HCT116 (cell line): ENCODE measurements around the gene ZNHIT6. TPM values are rescaled to one million over a fixed set of nuclear protein-coding genes. Genes with fewer than 3 reads are reported as not detected.

Experiments used
- ATAC-seq: fragments of 200-7000 bp; cut with Tn5 transposase; 2 replicates; pipeline ENCODE4 v1.9.1; 2020; ENCODE audit warnings: mild to moderate bottlenecking, moderate library complexity
- BruUV-seq: library from RNA; stranded (reverse); fragments of 400-500 nt; replicated peaks from 2 replicates; lab custom pipeline; 2021; lab: Mats Ljungman, UMichigan
- CTCF ChIA-PET: fragments of 300-600 bp; sonication (Branson Sonifier 250); formaldehyde crosslinking; loops from one replicate; lab custom pipeline; 2021; ENCODE audit warnings: antibody characterized with exemption; lab: Charles Lee
- POLR2A ChIA-PET: fragments of 300-600, 350-600 bp; sonication (Branson Sonifier 250); formaldehyde crosslinking; loops from one replicate; lab custom pipeline; 2021; ENCODE audit warnings: antibody characterized with exemption; lab: Charles Lee
- RAD21 ChIA-PET, 2 experiments: fragments of 300-600 bp; sonication (Branson Sonifier 250); formaldehyde crosslinking; loops; one replicate each; lab custom pipeline; 2023; ENCODE audit warnings: low total read pairs in 2 of 2; ENCODE audit not compliant: uncharacterized antibody in 2 of 2, unreplicated experiment in 2 of 2, low non-redundant PET in 1 of 2; lab: Charles Lee
- DNase-seq: peaks from one replicate; pipeline ENCODE4 v3.0.0-alpha.2; 2010; ENCODE audit warnings: low read depth, low spot score
- H2AFZ ChIP-seq: fragments of 200-600 bp; shearing (Covaris generic), sonication (generic); 2 replicates; pipeline ENCODE4 v1.6.1; 2017; ENCODE audit warnings: low read depth, mixed run types, mixed read lengths, antibody characterized with exemption, low read length; ENCODE audit not compliant: poor library complexity, severe bottlenecking
- H3K27ac ChIP-seq: 2 replicates; pipeline ENCODE4 v1.5.1; 2012; ENCODE audit warnings: low read depth, low read length
- H3K27me3 ChIP-seq: fragments of 200-600 bp; sonication (generic); 2 replicates; pipeline ENCODE4 v1.6.1; 2016; ENCODE audit warnings: mixed run types, low read length, mixed read lengths; ENCODE audit not compliant: insufficient read depth
- H3K36me3 ChIP-seq, 2 experiments: fragments of 200-500 bp in 1 of 2; fragments of 200-600 bp in 1 of 2; sonication (Bioruptor generic) in 1 of 2; sonication (generic) in 1 of 2; 2 replicates each; pipeline versions ENCODE4 v1.5.1 to v1.6.1; 2014 to 2016; ENCODE audit warnings: low read length in 2 of 2, inconsistent platforms in 1 of 2, mixed read lengths in 1 of 2, mixed run types in 1 of 2; ENCODE audit not compliant: insufficient read depth in 2 of 2, control insufficient read depth in 1 of 2
- H3K4me1 ChIP-seq, 2 experiments: fragments of 200-600 bp in 1 of 2; sonication (generic) in 1 of 2; 2 replicates each; pipeline versions ENCODE4 v1.5.1 to v1.6.1; 2012 to 2017; ENCODE audit warnings: low read length in 2 of 2, inconsistent platforms in 1 of 2, mild to moderate bottlenecking in 1 of 2, mixed read lengths in 1 of 2, mixed run types in 1 of 2, moderate library complexity in 1 of 2; ENCODE audit not compliant: insufficient read depth in 2 of 2, control insufficient read depth in 1 of 2
- H3K4me2 ChIP-seq: fragments of 200-600 bp; sonication (generic); 2 replicates; pipeline ENCODE4 v1.6.1; 2017; ENCODE audit warnings: mixed run types, low read length, mixed read lengths
- H3K4me3 ChIP-seq, 2 experiments: fragments of 200-600 bp in 1 of 2; sonication (generic) in 1 of 2; replicated peaks in 1 of 2; 2 replicates each; pipeline ENCODE4 v1.5.1; 2011 to 2016; ENCODE audit warnings: low read length in 2 of 2, control low read depth in 1 of 2, low read depth in 1 of 2, mild to moderate bottlenecking in 1 of 2, mixed read lengths in 1 of 2, mixed run types in 1 of 2
- H3K79me2 ChIP-seq: fragments of 200-600 bp; sonication (generic); 2 replicates; pipeline ENCODE4 v1.6.1; 2017; ENCODE audit warnings: mild to moderate bottlenecking, mixed run types, low read length, moderate library complexity, mixed read lengths; ENCODE audit not compliant: insufficient read depth
- H3K9ac ChIP-seq: fragments of 200-600 bp; sonication (generic); 2 replicates; pipeline ENCODE4 v1.6.1; 2016; ENCODE audit warnings: low read length, mixed read lengths
- H3K9me2 ChIP-seq: fragments of 200-600 bp; sonication (generic), shearing (Covaris generic); 2 replicates; pipeline ENCODE4 v1.6.1; 2017; ENCODE audit warnings: mixed run types, mild to moderate bottlenecking, moderate library complexity; ENCODE audit not compliant: insufficient read depth
- H3K9me3 ChIP-seq, 2 experiments: fragments of 200-500 bp in 1 of 2; fragments of 200-600 bp in 1 of 2; sonication (Bioruptor generic) in 1 of 2; sonication (generic) in 1 of 2; 2 replicates each; pipeline ENCODE4 v1.6.1; 2014 to 2017; ENCODE audit warnings: low read length in 2 of 2, mixed read lengths in 2 of 2, inconsistent platforms in 1 of 2, low read depth in 1 of 2, mild to moderate bottlenecking in 1 of 2, mixed run types in 1 of 2, moderate library complexity in 1 of 2; ENCODE audit not compliant: control insufficient read depth in 1 of 2, insufficient read depth in 1 of 2
- H4K20me1 ChIP-seq: fragments of 200-600 bp; sonication (generic), shearing (Covaris generic); 2 replicates; pipeline ENCODE4 v1.6.1; 2017; ENCODE audit warnings: mixed run types, mild to moderate bottlenecking, moderate library complexity; ENCODE audit not compliant: insufficient read depth
- JUND ChIP-seq: IDR thresholded peaks from 2 replicates; pipeline ENCODE4 v1.6.1; 2012
- POLR2A ChIP-seq: IDR thresholded peaks from 2 replicates; pipeline ENCODE4 v1.7.0; 2011; ENCODE audit warnings: borderline replicate concordance; ENCODE audit not compliant: insufficient read depth, insufficient read length; ENCODE audit errors: extremely low read depth
- POLR2AphosphoS5 ChIP-seq: IDR thresholded peaks from 2 replicates; pipeline ENCODE4 v1.6.1; 2011; ENCODE audit warnings: mild to moderate bottlenecking, low read depth, low read length, moderate library complexity
- REST ChIP-seq: IDR thresholded peaks from 2 replicates; pipeline ENCODE4 v1.6.1; 2012; ENCODE audit warnings: low read depth
- SIN3A ChIP-seq: IDR thresholded peaks from 2 replicates; pipeline ENCODE4 v1.6.1; 2012; ENCODE audit warnings: low read depth
- SRF ChIP-seq: IDR thresholded peaks from 2 replicates; pipeline ENCODE4 v1.6.1; 2012; ENCODE audit warnings: low read depth
- TCF7L2 ChIP-seq: IDR thresholded peaks from 2 replicates; pipeline ENCODE4 v1.7.0; 2011; ENCODE audit warnings: borderline replicate concordance, inconsistent platforms; ENCODE audit not compliant: insufficient read depth, insufficient read length; ENCODE audit errors: extremely low read depth
- YY1 ChIP-seq: IDR thresholded peaks from 2 replicates; pipeline ENCODE4 v1.6.1; 2011; ENCODE audit warnings: low read length, low read depth, moderate library complexity, mild to moderate bottlenecking; ENCODE audit not compliant: insufficient replicate concordance; ENCODE audit errors: extremely low read depth
- intact Hi-C: fragments of 100-400 bp; cut with micrococcal nuclease; formaldehyde crosslinking; loops from 2 replicates; pipeline ENCODE4 v1.10.0; 2022
- total RNA-seq: library from RNA; stranded (reverse); gene quantifications from one replicate; pipeline ENCODE4 v1.2.1, GENCODE V29; 2021; ENCODE audit not compliant: unreplicated experiment
- TF ChIP-seq, protein P1 (sequence below), 3 experiments: fragments of 200-600 bp in 1 of 3; sonication (generic) in 1 of 3; IDR thresholded peaks in 2 of 3; conservative IDR thresholded peaks in 1 of 3; 2 replicates each; pipeline ENCODE4 v1.5.1; 2012 to 2017; ENCODE audit warnings: low read depth in 2 of 3, low read length in 2 of 3, antibody characterized with exemption in 1 of 3, borderline replicate concordance in 1 of 3, control low read depth in 1 of 3, mild to moderate bottlenecking in 1 of 3, mixed read lengths in 1 of 3, mixed run types in 1 of 3, moderate library complexity in 1 of 3; ENCODE audit not compliant: insufficient read depth in 1 of 3
- TF ChIP-seq, protein P2 (sequence below): IDR thresholded peaks from 2 replicates; pipeline ENCODE4 v1.6.1; 2012

Gene ZNHIT6
- total RNA-seq, 1 experiment from 2014 or later, result 18.4 TPM

GRCh38 chr1:85689775-85690404 lies 18.3 kb downstream of the ZNHIT6 start:
- Histone ChIP-seq H3K36me3 (peaks cover 0 to 7% of the 10 kb centered on the region in 2 experiments; a peak in 1 of 4 replicates), H3K4me1 (no peaks in the 10 kb centered on the region), H2AFZ (no peak overlapping the region), H3K27ac (no peak overlapping the region), H3K79me2 (peaks cover 60% of the 10 kb centered on the region), H3K4me3 (no peak overlapping the region), H3K9ac (no peak overlapping the region), H3K27me3 (no peaks in the 10 kb centered on the region), H3K9me2 (peaks cover 3% of the 10 kb centered on the region; the same call in 1 of the 2 replicates), H3K9me3 (no peaks in the 10 kb centered on the region), H3K4me2 (no peak overlapping the region)
- no TSS peak for BruUV-seq
- POLR2A ChIA-PET, result no interaction called here
- DNase-seq, result no peak
- CTCF ChIA-PET, result no interaction called here
- TF ChIP-seq, protein P1, sequence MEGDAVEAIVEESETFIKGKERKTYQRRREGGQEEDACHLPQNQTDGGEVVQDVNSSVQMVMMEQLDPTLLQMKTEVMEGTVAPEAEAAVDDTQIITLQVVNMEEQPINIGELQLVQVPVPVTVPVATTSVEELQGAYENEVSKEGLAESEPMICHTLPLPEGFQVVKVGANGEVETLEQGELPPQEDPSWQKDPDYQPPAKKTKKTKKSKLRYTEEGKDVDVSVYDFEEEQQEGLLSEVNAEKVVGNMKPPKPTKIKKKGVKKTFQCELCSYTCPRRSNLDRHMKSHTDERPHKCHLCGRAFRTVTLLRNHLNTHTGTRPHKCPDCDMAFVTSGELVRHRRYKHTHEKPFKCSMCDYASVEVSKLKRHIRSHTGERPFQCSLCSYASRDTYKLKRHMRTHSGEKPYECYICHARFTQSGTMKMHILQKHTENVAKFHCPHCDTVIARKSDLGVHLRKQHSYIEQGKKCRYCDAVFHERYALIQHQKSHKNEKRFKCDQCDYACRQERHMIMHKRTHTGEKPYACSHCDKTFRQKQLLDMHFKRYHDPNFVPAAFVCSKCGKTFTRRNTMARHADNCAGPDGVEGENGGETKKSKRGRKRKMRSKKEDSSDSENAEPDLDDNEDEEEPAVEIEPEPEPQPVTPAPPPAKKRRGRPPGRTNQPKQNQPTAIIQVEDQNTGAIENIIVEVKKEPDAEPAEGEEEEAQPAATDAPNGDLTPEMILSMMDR (IDR thresholded peaks at IDR 0.05 in 2 of 3, conservative IDR thresholded peaks at IDR 0.05 in 1 of 3; ENCODE audit: borderline replicate concordance in 1 of 3, insufficient read depth in 1 of 3, low read depth in 2 of 3, low read length in 2 of 3), result no peak
- TF ChIP-seq POLR2A (no peak), POLR2AphosphoS5 (no peak), JUND (no peak), YY1 (no peak), SRF (no peak), SIN3A (no peak), TCF7L2 (no peak), REST (no peak)
- TF ChIP-seq, protein P2, sequence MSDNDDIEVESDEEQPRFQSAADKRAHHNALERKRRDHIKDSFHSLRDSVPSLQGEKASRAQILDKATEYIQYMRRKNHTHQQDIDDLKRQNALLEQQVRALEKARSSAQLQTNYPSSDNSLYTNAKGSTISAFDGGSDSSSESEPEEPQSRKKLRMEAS, result no peak
- TF ChIP-seq, all 23 proteins: peak for 0
- ATAC-seq, result no peak
- H4K20me1 ChIP-seq, result peaks cover 16% of the 10 kb centered on the region; the same call in 1 of the 2 replicates
- intact Hi-C loops, result loop anchor here (5.0 kb wide), 1 partner anchor 78 kb away; no protein-coding TSS in a partner anchor
- RAD21 ChIA-PET, result no interaction called here
